Stomach (tissue), 9 donors: ENCODE measurements around the gene PTPRM. TPM values are rescaled to one million over a fixed set of nuclear protein-coding genes. Genes with fewer than 3 reads are reported as not detected.
A peak's percentile ranks its signal among the peaks of the same experiment; 100 is the strongest.

Experiments
- DNase-seq, 2 donors: peaks; one replicate each; pipeline versions ENCODE4 v3.0.0 to v3.0.0-alpha.2; 2013 to 2019
- H3K27ac ChIP-seq, 5 donors: fragments of 200-600 bp in 4 of 5; sonication (generic) in 4 of 5; one replicate each; pipeline ENCODE4 v1.5.1; 2013 to 2019; ENCODE audit warnings: mild to moderate bottlenecking in 1 of 5, moderate library complexity in 1 of 5
- H3K27me3 ChIP-seq, 3 donors: fragments of 200-600 bp; sonication (generic); one replicate each; pipeline ENCODE4 v1.5.1; 2017 to 2019; ENCODE audit warnings: mixed run types in 1 of 3
- H3K36me3 ChIP-seq, 4 donors: fragments of 200-600 bp; sonication (generic); 1 replicate in 3 of 4; 2 replicates in 1 of 4; pipeline ENCODE4 v1.5.1; 2016 to 2019
- H3K4me1 ChIP-seq, 4 donors: fragments of 200-600 bp; sonication (generic); one replicate each; pipeline ENCODE4 v1.5.1; 2016 to 2019
- H3K4me3 ChIP-seq, 4 donors: fragments of 200-600 bp; sonication (generic) in 3 of 4; one replicate each; pipeline ENCODE4 v1.5.1; 2016 to 2019; ENCODE audit warnings: mild to moderate bottlenecking in 1 of 4
- H3K9me3 ChIP-seq, 4 donors: fragments of 200-600 bp; sonication (generic); one replicate each; pipeline ENCODE4 v1.5.1; 2016 to 2019
- EP300 ChIP-seq: sonication (generic); formaldehyde crosslinking; IDR thresholded peaks from one replicate; pipeline ENCODE4 v1.6.1; 2017; ENCODE audit warnings: antibody characterized with exemption
- POLR2A ChIP-seq, 4 donors: fragments of 450-650 bp; IDR thresholded peaks; one replicate each; pipeline ENCODE4 v1.6.1; 2016; ENCODE audit warnings: antibody characterized with exemption in 4 of 4, control low read depth in 2 of 4, mild to moderate bottlenecking in 1 of 4, moderate library complexity in 1 of 4
- POLR2AphosphoS5 ChIP-seq, 3 donors: sonication (generic); formaldehyde crosslinking; IDR thresholded peaks; one replicate each; pipeline ENCODE4 v1.6.1; 2016; ENCODE audit warnings: antibody characterized with exemption in 3 of 3
- WGBS, 5 donors: extraction: QIAGEN DNeasy Blood & Tissue Kit in 3 of 5; methylation state at CpG; one replicate each; pipeline versions ENCODE4 v1.1.5 to v1.1.7; 2013 to 2018; 5-methylcytosine and 5-hydroxymethylcytosine counted together
- intact Hi-C: fragments of 100-400 bp; cut with DNase I; formaldehyde crosslinking; loops from one replicate; pipeline ENCODE4 v1.15.1; 2023; ENCODE audit warnings: low total_unique reads
- polyA plus RNA-seq, 3 donors: library from polyadenylated mRNA; stranded (reverse); fragments of 200-250 nt; gene quantifications; one replicate each; pipeline ENCODE4 v1.2.3, GENCODE V29; 2013
- total RNA-seq, 5 donors: library from RNA; depleted of rRNA; stranded (reverse); fragments of >200 nt; gene quantifications; one replicate each; pipeline versions ENCODE4 v1.1.0 to v1.2.3, GENCODE V29; 2014 to 2016
- TF ChIP-seq, protein P1 (sequence below), 7 experiments: fragments of 450-650 bp in 4 of 7; fragments of 200-600 bp in 3 of 7; sonication (generic) in 3 of 7; IDR thresholded peaks; one replicate each; pipeline ENCODE4 v1.5.1; 2016 to 2019; ENCODE audit warnings: antibody characterized with exemption in 7 of 7, control low read depth in 2 of 7, mild to moderate bottlenecking in 1 of 7
- donor health status: healthy with polysubstance abuse.
- donor health status: Bipolar disorder and iron deficiency.
- donor health status: healthy.

Gene PTPRM
- total and polyA plus RNA-seq, 8 donors = 7.5 to 246 (median 58.2) TPM

DNA sequence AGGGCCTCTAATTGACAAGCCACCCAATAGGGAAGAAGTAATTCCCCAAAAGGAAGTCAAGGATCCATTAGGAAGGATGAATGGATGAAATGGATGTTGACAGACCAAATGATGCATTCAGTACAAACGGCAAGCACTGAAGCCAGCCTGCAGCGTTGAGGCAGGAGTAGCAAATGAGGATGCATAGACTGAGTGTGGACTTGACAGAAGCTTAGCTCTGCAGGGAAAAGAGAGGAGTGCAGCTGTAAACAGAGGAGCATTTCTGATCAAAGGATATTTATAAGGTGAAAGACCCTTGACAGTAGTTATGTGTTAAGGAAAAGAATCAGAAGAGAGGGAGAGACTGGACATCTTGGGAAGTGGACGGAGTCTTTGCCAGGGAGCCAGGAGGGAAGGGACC is 788.9 kb downstream of the PTPRM start:
- Histone ChIP-seq H3K9me3 (no peaks in the 10 kb centered on the region), H3K4me3 (no peak overlapping the region), H3K27me3 (no peaks in the 10 kb centered on the region), H3K27ac (no peak overlapping the region), H3K4me1 (no peaks in the 10 kb centered on the region), H3K36me3 (no peaks in the 10 kb centered on the region)
- TF ChIP-seq EP300 (no peak), POLR2A (IDR thresholded peaks at IDR 0.05) (no peak), POLR2AphosphoS5 (IDR thresholded peaks at IDR 0.05) (no peak)
- TF ChIP-seq, protein P1, sequence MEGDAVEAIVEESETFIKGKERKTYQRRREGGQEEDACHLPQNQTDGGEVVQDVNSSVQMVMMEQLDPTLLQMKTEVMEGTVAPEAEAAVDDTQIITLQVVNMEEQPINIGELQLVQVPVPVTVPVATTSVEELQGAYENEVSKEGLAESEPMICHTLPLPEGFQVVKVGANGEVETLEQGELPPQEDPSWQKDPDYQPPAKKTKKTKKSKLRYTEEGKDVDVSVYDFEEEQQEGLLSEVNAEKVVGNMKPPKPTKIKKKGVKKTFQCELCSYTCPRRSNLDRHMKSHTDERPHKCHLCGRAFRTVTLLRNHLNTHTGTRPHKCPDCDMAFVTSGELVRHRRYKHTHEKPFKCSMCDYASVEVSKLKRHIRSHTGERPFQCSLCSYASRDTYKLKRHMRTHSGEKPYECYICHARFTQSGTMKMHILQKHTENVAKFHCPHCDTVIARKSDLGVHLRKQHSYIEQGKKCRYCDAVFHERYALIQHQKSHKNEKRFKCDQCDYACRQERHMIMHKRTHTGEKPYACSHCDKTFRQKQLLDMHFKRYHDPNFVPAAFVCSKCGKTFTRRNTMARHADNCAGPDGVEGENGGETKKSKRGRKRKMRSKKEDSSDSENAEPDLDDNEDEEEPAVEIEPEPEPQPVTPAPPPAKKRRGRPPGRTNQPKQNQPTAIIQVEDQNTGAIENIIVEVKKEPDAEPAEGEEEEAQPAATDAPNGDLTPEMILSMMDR (IDR thresholded peaks at IDR 0.05) = no peak
- 79 to 90% (median 85%) methylated on average over 3 of the region's 3 CpGs for WGBS, 5 donors
- intact Hi-C loops = no loop called here
- no peak for DNase-seq

GRCh38 chr18:8357320-8357719 is 790.2 kb downstream of the PTPRM start:
- H3K4me3 ChIP-seq = no peak overlapping the region
- no peaks in the 10 kb centered on the region for H3K9me3 ChIP-seq
- H3K4me1 ChIP-seq = no peaks in the 10 kb centered on the region
- 85 to 95% (median 87%) methylated on average over 10 of the region's 10 CpGs for WGBS, 5 donors
- no peaks in the 10 kb centered on the region for H3K27me3 ChIP-seq
- H3K36me3 ChIP-seq = no peaks in the 10 kb centered on the region
- TF ChIP-seq, protein P1 (IDR thresholded peaks at IDR 0.05) = no peak
- TF ChIP-seq EP300 = no peak
- TF ChIP-seq POLR2AphosphoS5 (IDR thresholded peaks at IDR 0.05) = no peak
- no peak for TF ChIP-seq POLR2A (IDR thresholded peaks at IDR 0.05)
- intact Hi-C loops = no loop called here
- DNase-seq = no peak
- H3K27ac ChIP-seq = no peak overlapping the region

GRCh38 chr18:8358033-8358765 is 791.1 kb downstream of the PTPRM start:
- 81 to 91% (median 82%) methylated on average over 6 of the region's 6 CpGs for WGBS, 5 donors

GRCh38 chr18:8359076-8359475 is 792.0 kb downstream of the PTPRM start:
- Histone ChIP-seq H3K4me3 (no peak overlapping the region), H3K9me3 (no peaks in the 10 kb centered on the region), H3K4me1 (peaks cover 0 to 6% (median 3%) of the 10 kb centered on the region in 4 donors), H3K27ac (no peak overlapping the region), H3K36me3 (no peaks in the 10 kb centered on the region), H3K27me3 (no peaks in the 10 kb centered on the region)
- DNase-seq = peak in 1 of 2 donors; percentile 25
- TF ChIP-seq POLR2AphosphoS5 (IDR thresholded peaks at IDR 0.05) (no peak), EP300 (no peak), POLR2A (IDR thresholded peaks at IDR 0.05) (no peak)
- TF ChIP-seq, protein P1 (IDR thresholded peaks at IDR 0.05) = no peak
- intact Hi-C loops = no loop called here
- WGBS, 5 donors = 86 to 95% (median 88%) methylated on average over 6 of the region's 6 CpGs

More at GRCh38 chr18:8358033-8358765, 791.1 kb downstream of the PTPRM start:
- H3K9me3 ChIP-seq = no peaks in the 10 kb centered on the region
- no peak overlapping the region for H3K27ac ChIP-seq
- H3K4me1 ChIP-seq = no peaks in the 10 kb centered on the region
- TF ChIP-seq POLR2AphosphoS5 (IDR thresholded peaks at IDR 0.05) (no peak), POLR2A (IDR thresholded peaks at IDR 0.05) (no peak), EP300 (no peak)
- TF ChIP-seq, protein P1 (IDR thresholded peaks at IDR 0.05) = no peak
- intact Hi-C loops = no loop called here
- H3K27me3 ChIP-seq = no peaks in the 10 kb centered on the region
- H3K36me3 ChIP-seq = no peaks in the 10 kb centered on the region
- DNase-seq = no peak
- no peak overlapping the region for H3K4me3 ChIP-seq
